GM18507 (cell line): ENCODE data around the gene GOLGA7B.

Experiments used
- DNase-seq: peaks from one replicate; pipeline ENCODE4 v3.0.0; 2011; ENCODE audit warnings: low read depth; ENCODE audit not compliant: insufficient read length; ENCODE audit errors: extremely low spot score
- FAIRE-seq: peaks from 2 replicates; lab custom pipeline; 2011; peaks lifted over from hg19 to GRCh38; lab: Jason Lieb, UNC

Gene GOLGA7B

GRCh38 chr10:97889461-97890265, 40.0 kb downstream of the GOLGA7B start:
- DNase-seq (no peak), FAIRE-seq (no peak)

GRCh38 chr10:97891497-97892167, 42.0 kb downstream of the GOLGA7B start:
- no peak for DNase-seq
- FAIRE-seq, result no peak

GRCh38 chr10:97892506-97892905, 42.9 kb downstream of the GOLGA7B start:
- DNase-seq (no peak), FAIRE-seq (no peak)

- no peak for FAIRE-seq
These were observed 43.3 kb downstream of the GOLGA7B start for GRCh38 chr10:97892939-97893338.

GRCh38 chr10:97894092-97894491, 44.4 kb downstream of the GOLGA7B start:
- DNase-seq, result no peak
- no peak for FAIRE-seq

More at GRCh38 chr10:97892939-97893338, 43.3 kb downstream of the GOLGA7B start:
- DNase-seq, result no peak

GRCh38 chr10:97895084-97895483, 45.4 kb downstream of the GOLGA7B start:
- FAIRE-seq (no peak), DNase-seq (no peak)

GRCh38 chr10:97895915-97896314, 46.3 kb downstream of the GOLGA7B start:
- no peak for FAIRE-seq
- no peak for DNase-seq

- no peak for FAIRE-seq
- no peak for DNase-seq
These were observed 47.2 kb downstream of the GOLGA7B start for GRCh38 chr10:97896756-97897358.

GRCh38 chr10:97898429-97898828, 48.8 kb downstream of the GOLGA7B start:
- DNase-seq, result no peak
- FAIRE-seq, result no peak

- DNase-seq, result no peak
- FAIRE-seq, result no peak
These were observed 51.7 kb downstream of the GOLGA7B start for GRCh38 chr10:97901381-97901780.

GRCh38 chr10:97903128-97904017, 53.7 kb downstream of the GOLGA7B start:
- DNase-seq (no peak), FAIRE-seq (no peak)

GRCh38 chr10:97904018-97904381, 54.4 kb downstream of the GOLGA7B start:
- no peak for DNase-seq
- no peak for FAIRE-seq

- no peak for FAIRE-seq
- no peak for DNase-seq
These were observed 54.9 kb downstream of the GOLGA7B start for GRCh38 chr10:97904576-97904975.

GRCh38 chr10:97905276-97905675, 55.6 kb downstream of the GOLGA7B start:
- no peak for FAIRE-seq
- no peak for DNase-seq

GRCh38 chr10:97907211-97907610, 57.6 kb downstream of the GOLGA7B start:
- DNase-seq, result no peak
- no peak for FAIRE-seq

GRCh38 chr10:97907830-97908229, 58.2 kb downstream of the GOLGA7B start:
- DNase-seq, result no peak
- no peak for FAIRE-seq

GRCh38 chr10:97910661-97911060, 61.0 kb downstream of the GOLGA7B start:
- DNase-seq (no peak), FAIRE-seq (no peak)

GRCh38 chr10:97911217-97911616, 61.6 kb downstream of the GOLGA7B start:
- FAIRE-seq (no peak), DNase-seq (no peak)

GRCh38 chr10:97913193-97913592, 63.5 kb downstream of the GOLGA7B start:
- no peak for FAIRE-seq
- DNase-seq, result no peak

GRCh38 chr10:97913614-97914013, 64.0 kb downstream of the GOLGA7B start:
- FAIRE-seq (no peak), DNase-seq (no peak)
